Adrenal gland (tissue), 12 donors: ENCODE measurements around the gene GALR3. TPM values are rescaled to one million over a fixed set of nuclear protein-coding genes. Genes with fewer than 3 reads are reported as not detected.

ENCODE experiments used
- DNase-seq, 7 donors: peaks; one replicate each; pipeline ENCODE4 v3.0.0-alpha.2; 2019 to 2020
- H3K27ac ChIP-seq, 5 donors: fragments of 200-600 bp; sonication (generic) in 4 of 5; 1 replicate in 3 of 5; 2 replicates in 2 of 5; pipeline versions ENCODE4 v1.5.1 to v1.8.0; 2016 to 2020; ENCODE audit warnings: mild to moderate bottlenecking in 1 of 5
- H3K27me3 ChIP-seq: fragments of 200-600 bp; 2 replicates; pipeline ENCODE4 v1.8.0; 2021
- H3K36me3 ChIP-seq, 2 donors: fragments of 200-600 bp; replicated peaks in 1 of 2; 1 replicate in 1 of 2; 2 replicates in 1 of 2; pipeline versions ENCODE4 v1.5.1 to v1.8.0; 2018 to 2022
- H3K4me1 ChIP-seq, 2 donors: fragments of 200-600 bp; replicated peaks in 1 of 2; 1 replicate in 1 of 2; 2 replicates in 1 of 2; pipeline versions ENCODE4 v1.5.1 to v1.8.0; 2018 to 2021
- H3K4me3 ChIP-seq, 4 donors: fragments of 200-600 bp; sonication (generic) in 3 of 4; one replicate each; pipeline ENCODE4 v1.5.1; 2016 to 2018
- H3K9me3 ChIP-seq, 3 donors: fragments of 200-600 bp; sonication (generic) in 1 of 3; replicated peaks in 1 of 3; 1 replicate in 2 of 3; 2 replicates in 1 of 3; pipeline versions ENCODE4 v1.5.1 to v1.8.0; 2016 to 2021
- CTCF ChIP-seq, 6 experiments: fragments of 450-650 bp in 4 of 6; fragments of 200-600 bp in 2 of 6; sonication (generic) in 1 of 6; IDR thresholded peaks; 1 replicate in 5 of 6; 2 replicates in 1 of 6; pipeline versions ENCODE4 v1.5.1 to v1.8.0; 2016 to 2021; ENCODE audit warnings: antibody characterized with exemption in 6 of 6, mild to moderate bottlenecking in 2 of 6, moderate library complexity in 1 of 6
- POLR2A ChIP-seq, 2 donors: fragments of 450-650 bp; IDR thresholded peaks; one replicate each; pipeline ENCODE4 v1.6.1; 2017; ENCODE audit warnings: antibody characterized with exemption in 2 of 2, mild to moderate bottlenecking in 2 of 2, moderate library complexity in 1 of 2
- WGBS, 4 donors: extraction: QIAGEN DNeasy Blood & Tissue Kit in 2 of 4; methylation state at CpG; one replicate each; pipeline versions ENCODE4 v1.1.5 to v1.1.7; 2013 to 2017; 5-methylcytosine and 5-hydroxymethylcytosine counted together
- intact Hi-C, 2 donors: fragments of 100-400 bp; cut with DNase I; formaldehyde crosslinking; loops; one replicate each; pipeline versions ENCODE4 v1.14.1 to v1.15.0; 2022 to 2023
- polyA plus RNA-seq, 3 donors: library from polyadenylated mRNA; stranded (reverse); fragments of 200-250 nt in 2 of 3; fragments of 350-450 nt in 1 of 3; fragmentation: Illumina TruSeq in 1 of 3; extraction: RNeasy Lipid Tissue Mini Kit (QIAGEN cat#74804) in 1 of 3; gene quantifications; one replicate each; pipeline ENCODE4 v1.2.3, GENCODE V29; 2013 to 2014
- total RNA-seq, 9 donors: library from RNA; depleted of rRNA in 4 of 9; stranded (reverse); fragments of >200 nt in 4 of 9; fragments of 120-200 nt in 1 of 9; fragmentation: NEBNext Ultra II Directional in 1 of 9; extraction: Animal tissue kit (Norgen Biotek cat#: 25700) in 1 of 9; gene quantifications; one replicate each; pipeline versions ENCODE4 v1.1.0 to v1.2.4, GENCODE V29; 2013 to 2023
- donor health status: healthy with polysubstance abuse.
- donor health status: Bipolar disorder and iron deficiency.
- donor health status: DM: yes; HTN: yes; CAD: no.
- donor health status: DM: no; HTN: no; CAD: no.
- donor health status: DM: no; HTN: no; CAD: no.
- donor health status: DM: yes; HTN: yes; CAD: no.

GALR3 gene
- total and polyA plus RNA-seq, 12 donors, result 0.19 to 0.33 TPM; not detected in 10

GRCh38 chr22:37820350-37820749, 2.8 kb upstream of the GALR3 start:
- 88 to 96% (median 90%) methylated on average over 5 of the region's 5 CpGs for WGBS, 4 donors
- no peak for DNase-seq
- intact Hi-C loops, result no loop called here

DNA sequence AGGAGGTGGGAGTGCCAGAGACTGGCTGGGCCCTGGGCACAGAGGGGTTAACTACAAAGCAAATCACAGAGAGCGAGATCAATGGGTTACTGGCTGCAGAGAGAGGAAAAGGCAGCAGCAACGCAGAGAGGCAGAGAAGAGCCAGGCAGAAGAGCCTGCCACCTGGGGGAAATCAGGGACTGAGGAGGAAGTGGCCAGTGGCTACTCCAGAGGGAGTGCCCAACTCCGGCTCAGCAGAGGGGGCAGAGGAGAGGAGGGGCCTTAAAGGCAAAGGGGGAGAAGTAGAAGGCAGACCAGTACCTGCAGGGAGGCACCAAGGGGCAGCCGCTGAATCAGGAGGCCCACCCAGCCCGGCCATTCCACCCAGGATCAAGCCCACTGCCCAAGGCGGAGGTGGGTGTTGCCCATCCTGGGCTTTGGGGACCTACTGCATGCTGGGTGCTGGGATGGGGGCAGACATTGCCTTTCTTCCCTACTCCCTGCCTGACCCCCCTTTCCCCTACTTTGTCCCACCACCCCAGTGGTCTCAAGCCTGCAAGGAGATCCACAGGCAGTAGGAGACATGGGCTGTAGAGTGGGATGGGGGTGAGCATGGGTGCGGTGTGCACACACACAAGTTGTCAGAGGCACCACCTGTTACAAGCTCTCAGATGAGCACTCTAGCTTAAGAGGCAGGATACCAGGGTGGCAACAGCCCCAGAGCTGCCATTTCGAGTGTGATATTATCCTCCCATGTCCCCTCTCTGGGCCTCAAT, 926 bp upstream of the GALR3 start:
- no peaks in the 10 kb centered on the region for H3K36me3 ChIP-seq
- no peak for DNase-seq
- no peak overlapping the region for H3K27ac ChIP-seq
- 45 to 55% (median 52%) methylated on average over 7 to 8 of the region's 8 CpGs for WGBS, 4 donors
- H3K27me3 ChIP-seq, result no peaks in the 10 kb centered on the region
- intact Hi-C loops, result no loop called here
- H3K9me3 ChIP-seq, result no peaks in the 10 kb centered on the region
- TF ChIP-seq CTCF (IDR thresholded peaks at IDR 0.05), result no peak
- TF ChIP-seq POLR2A (IDR thresholded peaks at IDR 0.05), result no peak
- H3K4me1 ChIP-seq, result peaks cover 15 to 18% of the 10 kb centered on the region in 2 donors
- H3K4me3 ChIP-seq, result no peak overlapping the region

More at GRCh38 chr22:37820350-37820749, 2.8 kb upstream of the GALR3 start:
- Histone ChIP-seq H3K4me3 (no peak overlapping the region), H3K27ac (no peak overlapping the region), H3K27me3 (no peaks in the 10 kb centered on the region), H3K4me1 (peaks cover 15 to 18% of the 10 kb centered on the region in 2 donors), H3K36me3 (peaks cover 0 to 4% of the 10 kb centered on the region in 2 donors), H3K9me3 (no peaks in the 10 kb centered on the region)
- TF ChIP-seq CTCF (IDR thresholded peaks at IDR 0.05), result no peak
- TF ChIP-seq POLR2A (IDR thresholded peaks at IDR 0.05), result no peak

GRCh38 chr22:37824674-37825641, 1.8 kb downstream of the GALR3 start:
- peaks cover 0 to 12% of the 10 kb centered on the region in 2 donors for H3K36me3 ChIP-seq
- no peaks in the 10 kb centered on the region for H3K4me1 ChIP-seq
- peak in 1 of 7 donors; percentile 16 for DNase-seq
- intact Hi-C loops, result no loop called here
- no peak overlapping the region for H3K27ac ChIP-seq
- no peaks in the 10 kb centered on the region for H3K9me3 ChIP-seq
- no peak for TF ChIP-seq CTCF (IDR thresholded peaks at IDR 0.05)
- TF ChIP-seq POLR2A (IDR thresholded peaks at IDR 0.05), result no peak
- 6 to 44% (median 7%) methylated on average over 11 to 135 of the region's 135 CpGs; no CpG with 5 or more reads in 1 of the 4 donors for WGBS, 4 donors
- H3K4me3 ChIP-seq, result peak overlapping the region in 1 of 4 donors; percentile 19
- no peaks in the 10 kb centered on the region for H3K27me3 ChIP-seq

DNA sequence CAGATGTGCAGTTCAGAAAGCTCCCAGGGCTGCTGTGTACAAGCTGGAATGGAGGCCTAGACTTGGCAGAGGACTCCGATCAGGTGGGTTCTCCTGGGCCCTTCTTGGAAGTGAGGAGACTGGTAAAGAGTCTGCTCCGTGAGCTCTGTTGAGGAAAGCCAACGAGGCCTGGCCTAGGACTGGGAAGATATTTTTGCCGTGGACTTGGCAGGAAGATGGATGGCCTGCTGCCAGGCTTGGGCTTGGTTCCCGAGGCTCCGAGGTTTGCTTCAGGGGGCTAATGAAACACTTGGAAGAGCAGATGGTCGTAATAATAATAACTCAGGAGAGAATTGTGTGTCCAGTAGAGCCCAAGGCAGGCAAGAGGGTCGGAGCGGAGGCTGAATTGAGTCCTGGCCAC, 3.9 kb downstream of the GALR3 start:
- H3K27ac ChIP-seq, result no peak overlapping the region
- no peaks in the 10 kb centered on the region for H3K27me3 ChIP-seq
- H3K4me3 ChIP-seq, result no peak overlapping the region
- intact Hi-C loops, result no loop called here
- peak in 1 of 7 donors; percentile 25 for DNase-seq
- H3K36me3 ChIP-seq, result peaks cover 0 to 33% of the 10 kb centered on the region in 2 donors
- WGBS, 4 donors, result 33 to 51% (median 42%) methylated on average over 7 to 9 of the region's 9 CpGs
- no peaks in the 10 kb centered on the region for H3K9me3 ChIP-seq
- TF ChIP-seq POLR2A (IDR thresholded peaks at IDR 0.05), result no peak
- no peak for TF ChIP-seq CTCF (IDR thresholded peaks at IDR 0.05)
- no peaks in the 10 kb centered on the region for H3K4me1 ChIP-seq
